KG1 (cell line): ENCODE measurements around the gene NISCH.

ENCODE experiments used
- DNase-seq: peaks from one replicate; lab custom pipeline; 2025; lab: John Stamatoyannopoulos, UW

Gene NISCH

DNA sequence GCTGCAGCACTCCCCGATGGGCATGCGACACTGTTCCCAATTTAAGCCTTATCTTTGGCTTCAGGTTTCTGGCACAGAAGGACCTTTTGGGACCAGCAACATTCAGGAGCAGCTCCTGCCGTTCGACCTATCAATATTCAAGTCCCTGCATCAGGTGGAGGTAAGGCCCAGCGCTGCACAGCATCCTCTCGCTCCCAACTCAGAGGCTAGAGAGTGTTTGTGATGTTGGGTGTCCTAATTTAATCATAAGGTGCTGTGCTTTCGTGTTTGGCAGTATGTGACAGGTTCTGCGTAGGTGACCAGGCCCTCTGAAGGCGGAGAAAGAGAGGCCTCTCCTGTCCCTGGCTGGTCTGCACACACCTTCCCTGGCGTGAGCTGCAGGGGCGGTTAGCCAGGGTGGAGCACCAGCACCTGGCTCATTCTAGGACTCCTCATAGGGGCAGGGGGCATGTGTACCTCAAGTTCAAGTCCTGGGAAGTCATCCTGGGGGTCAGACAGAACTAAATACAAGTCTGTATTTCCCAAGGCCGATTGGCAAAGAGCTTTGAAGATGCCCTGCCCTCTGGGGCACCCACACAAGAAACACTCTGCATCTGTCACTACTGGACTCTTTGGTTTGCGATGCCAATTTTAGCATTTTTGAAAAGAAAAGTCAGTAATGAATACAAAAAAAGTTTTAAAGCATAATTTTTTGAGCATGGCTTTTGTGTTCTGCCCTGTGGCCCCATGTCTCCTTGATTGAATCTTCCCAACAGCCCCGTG lies 17.0 kb downstream of the NISCH start:
- DNase-seq: no peak

DNA sequence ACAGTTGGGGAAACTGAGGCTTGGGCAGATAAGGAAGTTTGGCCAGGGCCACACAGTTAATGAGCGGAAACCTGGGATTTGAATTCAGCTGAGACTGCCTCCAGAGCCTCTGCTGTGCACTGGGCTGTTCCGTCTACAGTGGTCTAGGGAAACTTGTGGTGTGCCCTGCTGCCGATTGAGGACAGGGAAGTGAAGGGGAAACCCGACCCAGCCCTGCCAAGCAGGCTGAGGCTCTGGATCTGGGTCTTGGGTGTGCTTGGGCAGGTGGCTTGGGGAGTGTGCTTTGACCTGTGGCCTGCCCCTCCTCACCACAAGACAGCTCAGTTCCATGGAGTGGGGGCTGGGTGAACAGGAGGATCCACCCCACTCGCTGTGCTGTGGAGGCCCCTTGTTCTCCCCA lies 17.6 kb downstream of the NISCH start:
- DNase-seq: no peak

DNA sequence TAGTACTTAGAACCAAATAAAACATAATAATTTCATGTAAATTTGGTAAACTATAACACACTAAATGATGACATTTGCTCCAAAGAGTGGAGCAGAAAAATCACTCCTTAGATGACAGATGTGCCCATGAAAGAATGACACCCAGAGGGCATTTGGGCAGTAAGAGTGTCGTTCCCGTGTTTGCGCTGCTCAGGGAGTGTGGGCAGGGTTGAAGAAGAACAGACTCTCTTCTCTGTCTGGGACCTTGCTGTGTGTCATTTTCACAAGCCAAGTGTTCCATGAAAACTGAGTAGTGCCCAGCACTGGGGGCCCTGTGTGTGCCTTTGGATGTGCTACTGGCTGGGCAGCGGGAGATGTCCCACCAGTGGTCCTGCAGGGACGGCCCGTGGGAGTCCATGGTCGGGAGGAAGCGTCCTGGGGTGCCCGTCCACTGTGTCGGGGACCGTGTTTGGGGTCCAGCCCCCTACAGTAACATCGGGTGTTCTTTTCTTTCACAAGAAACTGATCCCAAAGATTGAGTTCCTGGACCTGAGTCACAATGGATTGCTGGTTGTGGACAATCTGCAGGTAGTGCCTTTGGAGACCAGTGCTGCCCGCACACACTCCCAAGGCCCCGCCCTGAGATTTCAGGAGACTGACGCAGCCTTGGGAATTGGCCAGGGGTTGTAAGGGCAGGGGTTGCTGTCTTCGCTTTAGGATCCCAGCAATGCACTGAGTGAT lies 21.8 kb downstream of the NISCH start:
- DNase-seq: no peak

DNA sequence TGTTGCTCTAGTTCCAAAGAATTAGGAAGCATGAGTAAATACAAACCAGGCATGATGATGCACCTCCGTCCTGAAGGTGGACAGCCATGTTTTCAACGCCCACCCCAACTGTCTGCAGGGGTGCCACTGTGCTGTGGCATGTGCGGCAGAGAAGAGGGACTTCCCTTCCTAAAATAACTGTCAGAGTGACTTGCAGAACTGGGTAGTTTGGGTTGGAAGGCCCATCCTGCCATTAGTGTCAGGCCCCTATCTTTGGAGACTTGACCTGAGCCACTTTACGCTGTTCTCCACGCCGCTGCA lies 22.3 kb downstream of the NISCH start:
- DNase-seq: no peak

DNA sequence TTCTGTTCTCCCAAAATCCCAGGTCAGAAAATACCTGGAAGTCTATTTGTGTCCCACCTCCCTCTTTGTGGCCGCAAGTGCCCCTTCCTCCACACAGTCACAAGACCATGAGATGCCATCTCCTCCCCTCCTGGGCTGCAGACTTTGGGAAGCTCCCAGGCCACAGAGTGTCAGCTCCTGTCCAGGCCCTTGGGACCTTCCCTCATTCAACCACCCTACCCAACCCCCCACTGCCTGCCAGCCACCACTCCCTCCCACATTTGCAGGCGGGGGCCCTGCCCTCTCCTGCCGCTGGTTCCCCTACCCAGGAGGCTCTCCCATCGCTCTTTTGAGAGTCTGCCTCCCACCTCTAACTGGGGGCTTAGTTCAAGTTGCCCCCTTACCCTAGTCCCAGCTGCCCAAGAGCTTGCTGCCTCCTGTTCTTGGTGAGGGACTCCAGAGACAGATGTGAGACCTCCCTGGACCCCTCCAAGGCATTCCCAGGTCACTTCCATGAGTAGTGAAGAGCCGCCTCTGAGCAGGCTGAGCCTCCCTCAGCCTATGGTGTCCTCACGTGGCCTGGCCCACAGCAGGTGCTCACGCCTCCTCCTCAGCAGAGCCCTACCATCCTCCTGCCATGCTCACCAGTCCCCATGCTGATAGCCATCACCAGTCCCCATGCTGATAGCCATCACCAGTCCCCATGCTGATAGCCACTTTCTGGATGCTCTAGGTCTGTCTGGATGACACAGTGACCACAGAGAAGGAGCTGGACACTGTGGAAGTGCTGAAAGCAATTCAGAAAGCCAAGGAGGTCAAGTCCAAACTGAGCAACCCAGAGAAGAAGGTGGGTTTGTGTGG lies 23.9 kb downstream of the NISCH start:
- DNase-seq: no peak

DNA sequence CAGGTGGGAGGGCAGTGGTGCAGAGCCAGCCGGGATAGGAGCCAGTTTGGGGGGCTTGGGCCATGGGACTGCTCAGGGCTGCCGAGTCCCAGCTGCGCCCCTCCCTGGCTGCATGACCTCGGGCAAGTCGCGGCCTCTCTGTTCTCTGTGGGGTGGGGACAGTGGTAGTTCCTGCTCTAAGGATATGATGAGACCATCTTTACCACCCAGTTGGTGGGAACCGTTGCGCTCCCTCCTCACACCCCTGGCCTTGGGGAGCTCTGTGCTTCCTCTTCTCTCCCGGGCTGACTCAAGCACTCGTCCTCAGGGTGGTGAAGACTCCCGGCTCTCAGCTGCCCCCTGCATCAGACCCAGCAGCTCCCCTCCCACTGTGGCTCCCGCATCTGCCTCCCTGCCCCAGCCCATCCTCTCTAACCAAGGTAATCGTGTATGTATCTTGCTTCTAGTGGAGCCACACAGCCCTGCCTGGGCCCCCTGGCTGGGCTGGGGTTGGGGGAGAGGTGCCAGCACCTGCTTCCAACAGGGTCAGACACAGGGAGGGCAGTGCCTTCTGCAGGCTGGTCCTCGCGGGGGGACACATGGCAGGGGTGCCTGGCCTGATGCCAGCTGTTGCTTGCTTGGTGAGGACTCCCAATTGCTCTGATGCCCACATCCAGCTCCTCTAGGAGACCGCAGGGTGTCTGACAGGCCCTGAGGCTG lies 24.6 kb downstream of the NISCH start:
- no peak for DNase-seq

DNA sequence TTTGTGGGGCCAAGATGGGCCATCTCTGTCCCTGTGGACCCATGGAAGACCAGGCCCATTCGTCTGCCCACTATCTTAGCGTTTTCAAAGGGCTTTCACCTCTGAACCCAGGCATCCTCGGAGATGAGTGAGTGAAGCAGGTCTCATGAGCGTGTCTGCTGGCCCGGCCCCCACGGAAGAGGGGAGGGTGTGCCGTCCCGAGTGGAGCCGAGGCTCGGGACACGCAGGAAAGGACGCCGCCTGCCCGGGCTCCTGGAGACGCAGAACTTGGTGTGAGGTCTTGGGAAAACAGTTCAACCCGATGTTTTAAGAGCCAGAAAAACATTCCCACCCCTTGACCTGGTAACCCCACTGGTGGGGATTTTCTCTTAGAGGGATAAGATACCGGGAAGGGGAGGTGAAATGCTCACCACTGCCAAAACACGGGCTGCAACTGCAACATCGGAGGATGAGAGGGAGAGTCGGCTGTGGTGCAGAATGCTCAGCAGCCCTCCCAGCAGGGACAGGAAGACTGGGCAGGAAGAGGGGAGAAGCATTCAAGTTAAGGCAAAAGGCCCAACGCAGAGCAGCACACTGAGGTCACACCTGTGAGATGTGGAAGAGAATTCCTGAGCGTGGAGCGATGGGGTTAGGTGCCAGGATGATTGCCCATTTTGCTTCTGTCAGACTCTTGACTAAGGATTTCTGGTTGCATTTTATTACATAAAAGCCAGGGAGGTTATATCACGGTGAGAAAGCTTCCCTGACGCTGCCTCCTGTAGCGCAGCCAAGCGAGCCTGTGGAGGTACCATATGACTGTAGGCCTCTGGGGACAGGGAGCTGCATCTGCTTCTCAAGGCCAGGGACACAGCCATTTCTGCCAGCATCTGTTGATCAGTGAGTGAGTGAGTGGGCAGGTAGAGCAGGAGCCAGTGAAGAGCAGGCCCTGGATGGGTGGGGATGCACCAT lies 25.6 kb downstream of the NISCH start:
- DNase-seq: no peak

DNA sequence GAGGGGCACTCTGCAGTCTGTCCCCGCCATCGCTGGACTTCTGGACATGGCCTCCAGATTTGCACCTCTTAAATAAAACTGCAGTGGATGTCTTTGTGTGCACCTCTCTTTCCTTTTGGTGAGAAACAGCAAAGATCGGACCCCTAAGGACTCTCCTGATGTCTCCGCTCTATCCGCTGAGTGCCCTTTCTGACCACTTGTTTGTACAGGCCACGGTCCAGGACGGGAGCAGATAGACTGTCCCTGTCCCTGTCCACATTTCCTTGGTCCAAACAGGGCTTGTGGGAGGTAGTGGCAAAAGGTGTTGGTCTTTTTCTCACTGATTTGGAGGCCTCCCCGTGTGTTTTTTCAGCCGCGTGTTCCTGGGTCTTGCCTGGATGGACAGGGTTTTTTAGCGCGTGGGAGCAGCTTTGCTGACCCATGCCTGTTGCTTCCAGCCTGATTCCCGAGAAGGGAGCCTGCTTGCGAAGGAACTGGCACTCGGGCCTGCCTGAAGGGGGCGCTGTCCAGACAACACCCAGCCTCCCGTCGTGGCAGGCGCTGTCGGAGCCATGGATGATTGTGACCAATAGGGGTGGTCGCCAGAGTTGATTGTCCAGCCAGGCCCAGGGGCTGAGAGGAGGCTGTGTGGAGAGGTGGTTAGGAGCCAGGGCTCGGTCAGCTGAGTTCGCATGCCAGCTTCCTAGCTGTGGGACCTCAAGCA lies 26.6 kb downstream of the NISCH start:
- no peak for DNase-seq

DNA sequence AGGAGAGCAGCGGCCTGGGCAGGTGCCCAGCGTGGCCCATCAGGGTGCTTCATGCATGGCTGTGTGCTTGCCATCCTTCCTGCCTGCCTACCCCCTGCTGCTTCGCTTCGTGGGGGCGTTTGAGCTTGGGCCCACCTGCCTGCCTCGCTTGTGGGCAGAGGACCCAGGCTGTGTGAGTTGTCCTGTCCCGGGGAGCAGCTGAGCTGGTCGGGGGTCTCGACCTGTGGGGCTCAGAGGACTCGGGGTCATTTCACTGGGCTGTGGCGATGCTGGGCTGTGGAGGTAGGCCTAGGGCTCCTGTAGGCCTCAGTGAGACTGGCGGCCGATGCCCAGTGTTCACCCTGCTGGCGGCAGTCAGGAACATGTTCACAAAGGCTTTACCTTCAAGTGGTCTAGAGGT lies 27.7 kb downstream of the NISCH start:
- no peak for DNase-seq

DNA sequence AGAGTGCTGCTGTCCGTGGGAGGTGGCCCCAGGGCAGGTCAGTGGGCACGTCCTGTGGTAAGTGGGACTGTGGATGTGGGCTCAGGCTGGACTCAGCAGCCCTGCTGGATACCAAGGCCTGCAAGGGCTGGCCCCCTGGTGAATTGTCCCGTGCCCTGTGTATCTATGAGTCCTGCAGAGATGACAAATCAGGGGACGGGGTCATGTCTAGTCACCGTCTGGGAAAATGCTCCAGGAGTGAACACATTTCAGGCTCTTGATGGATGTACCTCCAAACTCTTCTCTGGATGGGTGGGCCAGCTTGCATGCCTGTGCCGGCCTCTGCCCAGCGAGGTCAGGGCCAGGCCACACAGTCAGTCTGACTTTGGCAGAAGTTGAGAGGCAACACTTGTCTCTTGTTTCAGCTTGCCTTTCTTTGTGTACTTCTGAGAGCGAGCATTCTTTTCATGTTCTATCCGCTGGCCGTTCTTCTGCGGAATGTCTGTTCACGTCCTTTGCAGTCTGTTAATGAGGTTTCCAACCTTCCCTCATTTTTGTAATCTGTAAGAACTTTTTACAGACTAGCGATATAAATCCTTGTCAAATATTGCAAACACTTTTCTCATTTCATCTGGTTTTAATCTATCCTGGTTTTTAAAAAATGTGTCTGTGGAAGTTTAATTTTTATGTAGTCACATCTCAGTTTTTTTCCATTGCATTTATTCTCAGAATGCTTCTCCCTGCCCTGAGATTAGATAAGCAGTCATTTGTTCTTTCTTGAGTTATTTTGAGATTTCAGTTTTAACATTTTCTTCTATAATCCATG lies 28.4 kb downstream of the NISCH start:
- DNase-seq: no peak

DNA sequence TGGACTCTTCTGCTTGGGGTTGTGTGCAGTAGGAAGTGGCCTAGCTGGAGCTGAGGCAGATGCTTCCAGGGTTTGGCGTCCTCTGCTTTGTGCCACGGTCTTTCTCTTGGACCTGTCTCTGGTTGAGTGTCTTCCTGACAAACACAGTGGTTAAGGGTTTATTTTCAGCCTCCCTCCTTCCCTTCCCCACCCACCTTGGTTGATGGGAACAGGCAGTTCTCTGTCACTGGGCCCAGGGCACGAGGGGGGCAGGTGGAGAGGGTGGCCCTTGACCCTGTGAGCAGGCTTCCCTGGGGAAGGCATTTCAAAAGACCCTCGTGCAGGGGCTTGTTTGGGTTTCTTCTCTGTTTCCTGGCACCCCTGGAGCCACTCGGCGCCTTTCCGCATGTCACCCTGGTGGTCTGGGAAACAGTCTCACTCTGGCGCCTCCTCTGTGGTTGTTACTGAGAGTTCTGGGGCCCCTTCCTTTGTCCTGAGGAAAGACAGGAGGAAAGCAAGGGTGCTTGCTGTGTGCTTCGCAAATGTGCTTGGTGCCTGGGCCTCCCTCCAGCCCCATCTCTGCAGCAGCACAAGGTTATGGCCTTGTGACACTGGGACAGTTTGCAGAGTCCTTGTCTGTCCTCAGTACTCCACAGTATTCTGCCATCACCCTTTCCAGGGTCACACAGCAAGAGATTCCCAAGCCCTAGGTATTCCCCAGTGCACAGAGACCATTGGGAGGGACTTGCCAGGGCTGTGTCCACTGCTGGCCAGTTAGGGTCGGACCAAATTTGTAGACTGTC lies 29.5 kb downstream of the NISCH start:
- no peak for DNase-seq

DNA sequence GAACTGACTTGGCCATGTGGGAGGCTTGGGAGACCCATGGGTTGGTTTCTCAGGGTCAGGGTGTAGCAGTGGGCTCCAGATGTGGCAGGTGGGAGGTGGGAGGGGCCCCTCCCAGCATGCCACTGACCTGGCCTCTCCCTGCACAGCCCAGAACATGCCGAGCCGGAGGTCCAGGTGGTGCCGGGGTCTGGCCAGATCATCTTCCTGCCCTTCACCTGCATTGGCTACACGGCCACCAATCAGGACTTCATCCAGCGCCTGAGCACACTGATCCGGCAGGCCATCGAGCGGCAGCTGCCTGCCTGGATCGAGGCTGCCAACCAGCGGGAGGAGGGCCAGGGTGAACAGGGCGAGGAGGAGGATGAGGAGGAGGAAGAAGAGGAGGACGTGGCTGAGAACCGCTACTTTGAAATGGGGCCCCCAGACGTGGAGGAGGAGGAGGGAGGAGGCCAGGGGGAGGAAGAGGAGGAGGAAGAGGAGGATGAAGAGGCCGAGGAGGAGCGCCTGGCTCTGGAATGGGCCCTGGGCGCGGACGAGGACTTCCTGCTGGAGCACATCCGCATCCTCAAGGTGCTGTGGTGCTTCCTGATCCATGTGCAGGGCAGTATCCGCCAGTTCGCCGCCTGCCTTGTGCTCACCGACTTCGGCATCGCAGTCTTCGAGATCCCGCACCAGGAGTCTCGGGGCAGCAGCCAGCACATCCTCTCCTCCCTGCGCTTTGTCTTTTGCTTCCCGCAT lies 31.8 kb downstream of the NISCH start:
- DNase-seq: no peak

DNA sequence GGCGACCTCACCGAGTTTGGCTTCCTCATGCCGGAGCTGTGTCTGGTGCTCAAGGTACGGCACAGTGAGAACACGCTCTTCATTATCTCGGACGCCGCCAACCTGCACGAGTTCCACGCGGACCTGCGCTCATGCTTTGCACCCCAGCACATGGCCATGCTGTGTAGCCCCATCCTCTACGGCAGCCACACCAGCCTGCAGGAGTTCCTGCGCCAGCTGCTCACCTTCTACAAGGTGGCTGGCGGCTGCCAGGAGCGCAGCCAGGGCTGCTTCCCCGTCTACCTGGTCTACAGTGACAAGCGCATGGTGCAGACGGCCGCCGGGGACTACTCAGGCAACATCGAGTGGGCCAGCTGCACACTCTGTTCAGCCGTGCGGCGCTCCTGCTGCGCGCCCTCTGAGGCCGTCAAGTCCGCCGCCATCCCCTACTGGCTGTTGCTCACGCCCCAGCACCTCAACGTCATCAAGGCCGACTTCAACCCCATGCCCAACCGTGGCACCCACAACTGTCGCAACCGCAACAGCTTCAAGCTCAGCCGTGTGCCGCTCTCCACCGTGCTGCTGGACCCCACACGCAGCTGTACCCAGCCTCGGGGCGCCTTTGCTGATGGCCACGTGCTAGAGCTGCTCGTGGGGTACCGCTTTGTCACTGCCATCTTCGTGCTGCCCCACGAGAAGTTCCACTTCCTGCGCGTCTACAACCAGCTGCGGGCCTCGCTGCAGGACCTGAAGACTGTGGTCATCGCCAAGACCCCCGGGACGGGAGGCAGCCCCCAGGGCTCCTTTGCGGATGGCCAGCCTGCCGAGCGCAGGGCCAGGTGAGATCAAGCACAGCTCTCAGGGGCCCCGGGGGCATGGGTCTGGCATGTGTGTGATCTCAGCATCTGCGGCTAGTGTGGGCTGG lies 32.6 kb downstream of the NISCH start:
- no peak for DNase-seq

DNA sequence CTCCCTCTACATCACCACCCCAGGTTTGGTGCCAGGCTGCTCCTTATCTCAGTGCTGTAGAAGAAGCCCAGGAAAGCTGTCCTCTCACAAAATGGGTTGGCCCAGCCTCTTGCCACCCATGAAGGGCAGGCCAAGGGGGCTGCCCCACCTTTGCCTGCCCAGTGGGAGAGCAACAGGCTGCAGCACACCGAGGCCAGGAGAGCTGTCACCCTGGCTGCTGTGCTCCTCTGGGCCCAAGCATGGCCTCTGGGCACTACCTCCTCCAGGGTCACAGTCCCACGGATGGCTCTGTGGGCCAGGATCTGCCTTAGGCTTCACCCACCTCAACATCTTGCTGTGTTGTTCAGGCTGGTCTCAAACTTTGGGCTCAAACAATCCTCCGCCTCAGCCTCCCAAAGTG lies 33.3 kb downstream of the NISCH start:
- DNase-seq: no peak

DNA sequence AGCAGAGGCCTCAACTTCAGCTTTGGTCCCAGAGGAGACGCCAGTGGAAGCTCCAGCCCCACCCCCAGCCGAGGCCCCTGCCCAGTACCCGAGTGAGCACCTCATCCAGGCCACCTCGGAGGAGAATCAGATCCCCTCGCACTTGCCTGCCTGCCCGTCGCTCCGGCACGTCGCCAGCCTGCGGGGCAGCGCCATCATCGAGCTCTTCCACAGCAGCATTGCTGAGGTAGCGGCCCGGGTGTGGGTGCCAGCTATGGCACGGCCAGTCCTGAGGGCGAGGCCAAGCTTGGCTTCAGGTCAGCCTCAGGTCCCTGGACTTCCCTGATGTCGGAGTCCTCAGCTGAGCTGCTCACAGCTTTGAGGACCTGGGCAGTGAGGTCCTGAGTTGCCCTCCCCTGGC lies 34.0 kb downstream of the NISCH start:
- DNase-seq: no peak

DNA sequence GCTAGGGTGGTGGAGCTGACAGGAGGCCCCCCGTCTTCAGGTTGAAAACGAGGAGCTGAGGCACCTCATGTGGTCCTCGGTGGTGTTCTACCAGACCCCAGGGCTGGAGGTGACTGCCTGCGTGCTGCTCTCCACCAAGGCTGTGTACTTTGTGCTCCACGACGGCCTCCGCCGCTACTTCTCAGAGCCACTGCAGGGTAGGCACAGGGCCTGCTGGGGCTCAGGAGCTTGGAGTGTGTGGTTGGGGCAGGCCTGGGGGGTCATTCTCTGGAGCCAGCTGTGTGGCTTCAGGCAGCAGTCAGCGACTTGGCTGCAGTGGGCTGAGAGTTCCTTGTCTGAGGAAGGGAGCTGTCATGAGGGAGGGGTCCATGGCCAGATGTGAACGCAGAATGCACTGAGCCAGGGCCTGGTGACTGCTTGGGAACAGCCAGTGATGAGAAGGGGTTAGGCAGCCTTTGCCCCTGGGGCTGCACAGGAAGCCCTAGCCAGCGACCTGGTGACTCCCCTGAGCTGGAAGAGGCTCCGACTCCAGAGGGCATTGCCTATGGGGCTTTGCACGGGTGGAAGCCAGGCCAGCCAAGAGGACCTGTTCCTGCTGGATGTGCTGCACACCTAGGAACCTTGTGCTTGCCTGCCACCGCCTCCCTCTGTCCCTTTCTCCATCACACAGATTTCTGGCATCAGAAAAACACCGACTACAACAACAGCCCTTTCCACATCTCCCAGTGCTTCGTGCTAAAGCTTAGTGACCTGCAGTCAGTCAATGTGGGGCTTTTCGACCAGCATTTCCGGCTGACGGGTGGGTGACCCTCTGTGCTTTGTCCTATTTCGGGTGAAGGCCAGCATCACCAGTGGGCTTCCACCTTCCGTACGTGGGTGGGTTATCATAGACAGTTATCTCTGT lies 34.9 kb downstream of the NISCH start:
- no peak for DNase-seq
